HepG2 (cell line): ENCODE data around the gene ZC3H4. TPM values are rescaled to one million over a fixed set of nuclear protein-coding genes. Genes with fewer than 3 reads are reported as not detected.

Experiments used
- AHR ChIP-seq: IDR thresholded peaks from 2 replicates; pipeline ENCODE4 v1.6.1; 2018; ENCODE audit warnings: missing genetic modification reagents, missing compliant biosample characterization
- FIP1L1 ChIP-seq: fragments of 200-400 bp; formaldehyde crosslinking; IDR thresholded peaks from 2 replicates; pipeline ENCODE4 v1.6.1; 2018; ENCODE audit warnings: low read depth, mild to moderate bottlenecking, low read length, moderate library complexity, borderline replicate concordance; ENCODE audit not compliant: insufficient read depth
- HMG20A ChIP-seq: IDR thresholded peaks from 2 replicates; pipeline ENCODE4 v1.6.1; 2016; ENCODE audit warnings: borderline replicate concordance
- HMGA1 ChIP-seq: sonication (generic); formaldehyde crosslinking; conservative IDR thresholded peaks from 2 replicates; pipeline ENCODE4 v1.4.0; 2020; ENCODE audit warnings: missing genetic modification reagents
- IKZF1 ChIP-seq: fragments of 450-650 bp; IDR thresholded peaks from 2 replicates; pipeline ENCODE4 v1.7.1; 2016
- KDM3A ChIP-seq: IDR thresholded peaks from 2 replicates; pipeline ENCODE4 v1.6.1; 2018; ENCODE audit warnings: low read depth, missing compliant biosample characterization
- KLF13 ChIP-seq: sonication (generic); formaldehyde crosslinking; IDR thresholded peaks from 2 replicates; pipeline ENCODE4 v1.4.0; 2020; ENCODE audit warnings: mild to moderate bottlenecking, missing genetic modification reagents
- KLF16 ChIP-seq, 2 experiments: sonication (generic) in 1 of 2; formaldehyde crosslinking in 1 of 2; IDR thresholded peaks; 2 replicates each; pipeline versions ENCODE4 v1.6.1 to v1.8.0; 2016 to 2023; ENCODE audit warnings: missing genetic modification reagents in 2 of 2, missing compliant biosample characterization in 1 of 2
- MAF1 ChIP-seq: sonication (generic); formaldehyde crosslinking; IDR thresholded peaks from 2 replicates; pipeline ENCODE4 v1.5.0; 2020; ENCODE audit warnings: missing genetic modification reagents, borderline replicate concordance
- NCOR1 ChIP-seq: fragments of 200-600 bp; sonication (generic); IDR thresholded peaks from 2 replicates; pipeline ENCODE4 v1.7.0; 2017; ENCODE audit warnings: antibody characterized with exemption, low read length, borderline replicate concordance
- NFRKB ChIP-seq: fragments of 450-650 bp; IDR thresholded peaks from 2 replicates; pipeline ENCODE4 v1.6.1; 2017
- POLR2AphosphoS5 ChIP-seq: IDR thresholded peaks from 2 replicates; pipeline ENCODE4 v1.6.1; 2012; ENCODE audit warnings: low read depth, low read length
- PPARG ChIP-seq: conservative IDR thresholded peaks from 2 replicates; pipeline ENCODE4 v1.6.1; 2016; ENCODE audit warnings: missing biosample characterization, missing genetic modification reagents
- TGIF2 ChIP-seq: IDR thresholded peaks from 2 replicates; pipeline ENCODE4 v1.6.1; 2016; ENCODE audit warnings: control low read depth, missing compliant biosample characterization
- XRCC5 ChIP-seq: fragments of 200-400 bp; formaldehyde crosslinking; optimal IDR thresholded peaks from 2 replicates; pipeline ENCODE3; 2017; ENCODE audit warnings: mild to moderate bottlenecking, low read length
- ZBTB20 ChIP-seq: sonication (generic); formaldehyde crosslinking; IDR thresholded peaks from 2 replicates; pipeline ENCODE4 v1.8.1; 2023; ENCODE audit warnings: missing genetic modification reagents, low read depth, mild to moderate bottlenecking, borderline replicate concordance
- ZBTB33 ChIP-seq: sonication (generic); formaldehyde crosslinking; IDR thresholded peaks from 2 replicates; pipeline ENCODE4 v1.4.0; 2020; ENCODE audit warnings: missing genetic modification reagents
- ZBTB7B ChIP-seq: sonication (generic); formaldehyde crosslinking; IDR thresholded peaks from 2 replicates; pipeline ENCODE4 v1.4.0; 2020; ENCODE audit warnings: missing genetic modification reagents
- ZNF205 ChIP-seq: IDR thresholded peaks from 2 replicates; pipeline ENCODE4 v1.6.1; 2018; ENCODE audit warnings: missing biosample characterization, missing genetic modification reagents
- ZNF275 ChIP-seq: sonication (generic); formaldehyde crosslinking; IDR thresholded peaks from 2 replicates; pipeline ENCODE4 v1.8.0; 2022; ENCODE audit warnings: missing genetic modification reagents, mild to moderate bottlenecking, inconsistent platforms, borderline replicate concordance
- ZNF530 ChIP-seq: sonication (generic); formaldehyde crosslinking; IDR thresholded peaks from 2 replicates; pipeline ENCODE4 v1.5.0; 2020; ENCODE audit warnings: low read depth, mild to moderate bottlenecking, missing genetic modification reagents
- ZNF557 ChIP-seq: sonication (generic); formaldehyde crosslinking; IDR thresholded peaks from 2 replicates; pipeline ENCODE4 v1.4.0; 2020; ENCODE audit warnings: missing genetic modification reagents
- ZNF577 ChIP-seq: sonication (generic); formaldehyde crosslinking; IDR thresholded peaks from 2 replicates; pipeline ENCODE4 v1.4.0; 2020; ENCODE audit warnings: mild to moderate bottlenecking, low read depth, missing genetic modification reagents, borderline replicate concordance
- ZNF615 ChIP-seq: sonication (generic); formaldehyde crosslinking; IDR thresholded peaks from 2 replicates; pipeline ENCODE4 v1.5.0; 2020; ENCODE audit warnings: mild to moderate bottlenecking, missing genetic modification reagents, borderline replicate concordance
- ZNF768 ChIP-seq: sonication (generic); formaldehyde crosslinking; IDR thresholded peaks from 2 replicates; pipeline ENCODE4 v1.4.0; 2020; ENCODE audit warnings: missing genetic modification reagents
- ZNF792 ChIP-seq: IDR thresholded peaks from 2 replicates; pipeline ENCODE4 v1.6.1; 2016
- ZNF879 ChIP-seq: sonication (generic); formaldehyde crosslinking; IDR thresholded peaks from 2 replicates; pipeline ENCODE4 v1.8.1; 2023; ENCODE audit warnings: missing genetic modification reagents
- ZSCAN20 ChIP-seq: sonication (generic); formaldehyde crosslinking; IDR thresholded peaks from 2 replicates; pipeline ENCODE4 v1.4.0; 2020; ENCODE audit warnings: missing genetic modification reagents, mild to moderate bottlenecking, borderline replicate concordance
- ZSCAN29 ChIP-seq: sonication (generic); formaldehyde crosslinking; conservative IDR thresholded peaks from 2 replicates; pipeline ENCODE4 v1.4.0; 2020; ENCODE audit warnings: mild to moderate bottlenecking, missing genetic modification reagents
- polyA plus RNA-seq, 8 experiments: library from polyadenylated mRNA; depleted of rRNA in 3 of 8; stranded (reverse) in 7 of 8; unstranded in 1 of 8; fragments of >200 nt; fragmentation: Illumina TruSeq in 4 of 8; extraction: Trizol in 4 of 8; gene quantifications; 2 replicates each; pipeline versions ENCODE4 v1.2.1 to v1.2.3, GENCODE V29; 2011 to 2016; ENCODE audit warnings: low read depth in 4 of 8, missing spikeins in 1 of 8, mixed read lengths in 1 of 8; ENCODE audit not compliant: insufficient read depth in 1 of 8
- total RNA-seq, 5 experiments: library from RNA; depleted of rRNA; stranded (reverse); fragments of >200 nt; fragmentation: Illumina TruSeq; extraction: Trizol; gene quantifications; 2 replicates each; pipeline ENCODE4 v1.2.3, GENCODE V29; 2016; ENCODE audit warnings: low read depth in 1 of 5
- TF ChIP-seq, protein P1 (sequence below): IDR thresholded peaks from 2 replicates; pipeline ENCODE4 v1.6.1; 2016; ENCODE audit warnings: mild to moderate bottlenecking

Gene ZC3H4
- total and polyA plus RNA-seq, 2 of the 13 experiments (the other 11 are each of a cell fraction or from before 2014, with no cell fraction given): 1.8 to 10.7 TPM

GRCh38 chr19:47096100-47096704, 17.4 kb downstream of the ZC3H4 start (continued):
- TF ChIP-seq XRCC5: peak; percentile 89
- TF ChIP-seq ZNF879 (CRISPR knock-in tag): no peak
- TF ChIP-seq, protein P1, sequence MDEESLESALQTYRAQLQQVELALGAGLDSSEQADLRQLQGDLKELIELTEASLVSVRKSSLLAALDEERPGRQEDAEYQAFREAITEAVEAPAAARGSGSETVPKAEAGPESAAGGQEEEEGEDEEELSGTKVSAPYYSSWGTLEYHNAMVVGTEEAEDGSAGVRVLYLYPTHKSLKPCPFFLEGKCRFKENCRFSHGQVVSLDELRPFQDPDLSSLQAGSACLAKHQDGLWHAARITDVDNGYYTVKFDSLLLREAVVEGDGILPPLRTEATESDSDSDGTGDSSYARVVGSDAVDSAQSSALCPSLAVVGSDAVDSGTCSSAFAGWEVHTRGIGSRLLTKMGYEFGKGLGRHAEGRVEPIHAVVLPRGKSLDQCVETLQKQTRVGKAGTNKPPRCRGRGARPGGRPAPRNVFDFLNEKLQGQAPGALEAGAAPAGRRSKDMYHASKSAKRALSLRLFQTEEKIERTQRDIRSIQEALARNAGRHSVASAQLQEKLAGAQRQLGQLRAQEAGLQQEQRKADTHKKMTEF (CRISPR knock-in tag): peak; percentile 93
- no peak for TF ChIP-seq ZNF615 (CRISPR knock-in tag)
- no peak for TF ChIP-seq ZNF768
- no peak; the same call in 1 of the 2 replicates for TF ChIP-seq ZNF275 (CRISPR knock-in tag)
- TF ChIP-seq IKZF1: no peak
- no peak; the same call in 1 of the 2 replicates for TF ChIP-seq AHR
- TF ChIP-seq NFRKB: no peak
- peak; percentile 39; the same call in 1 of the 2 replicates for TF ChIP-seq KDM3A (CRISPR knock-in tag)
- peak; percentile 84 for TF ChIP-seq HMG20A (CRISPR knock-in tag)
- TF ChIP-seq NCOR1: peak; percentile 97
- no peak for TF ChIP-seq ZSCAN20 (CRISPR knock-in tag)
- no peak for TF ChIP-seq HMGA1
- TF ChIP-seq ZNF557 (CRISPR knock-in tag): no peak
- peak; percentile 53; the same call in 1 of the 2 replicates for TF ChIP-seq ZBTB33 (CRISPR knock-in tag)
- TF ChIP-seq ZNF577 (CRISPR knock-in tag): no peak
- peak; percentile 90 for TF ChIP-seq ZBTB7B (CRISPR knock-in tag)
- TF ChIP-seq ZNF530 (CRISPR knock-in tag): no peak
- TF ChIP-seq KLF16 (CRISPR knock-in tag; IDR thresholded peaks at IDR 0.05): peak in 1 of 2 experiments; percentile 84; a peak in 2 of 4 replicates
- TF ChIP-seq ZBTB20: peak; percentile 45; the same call in 1 of the 2 replicates
- peak; percentile 89 for TF ChIP-seq PPARG (CRISPR knock-in tag)
- peak; percentile 89 for TF ChIP-seq ZNF205
- TF ChIP-seq FIP1L1: no peak
- no peak for TF ChIP-seq KLF13 (CRISPR knock-in tag)
- TF ChIP-seq POLR2AphosphoS5: no peak; the same call in none of the 2 replicates
- TF ChIP-seq MAF1 (CRISPR knock-in tag): 0 out of 2 replicates have a peak, but pooled peaks have one; percentile 34
- TF ChIP-seq ZSCAN29 (CRISPR knock-in tag): peak; percentile 60; the same call in 1 of the 2 replicates
- TF ChIP-seq TGIF2 (CRISPR knock-in tag): no peak; the same call in 1 of the 2 replicates
- peak; percentile 95 for TF ChIP-seq ZNF792 (CRISPR knock-in tag)
